A549 (cell line): ENCODE results near the gene AQP5. TPM values are rescaled to one million over a fixed set of nuclear protein-coding genes. Genes with fewer than 3 reads are reported as not detected.

Experiments used
- ATAC-seq, 2 experiments: fragments of 200-7000 bp in 1 of 2; fragments of >200 bp in 1 of 2; cut with Nextera tagmentation in 1 of 2; cut with Tn5 transposase in 1 of 2; 3 replicates each; pipeline versions ENCODE4 v1.8.0 to v1.9.1; 2018 to 2020; ENCODE audit warnings: mild to moderate bottlenecking in 1 of 2, moderate library complexity in 1 of 2
- CTCF ChIA-PET: fragments of 300-600 bp; sonication (Branson Sonifier 250); formaldehyde crosslinking; extraction: SDS; loops from one replicate; lab custom pipeline; 2021; ENCODE audit warnings: antibody characterized with exemption, inconsistent platforms; lab: Yijun Ruan, JAX
- POLR2A ChIA-PET: fragments of 350-600 bp; formaldehyde crosslinking; extraction: SDS; loops from one replicate; lab custom pipeline; 2021; ENCODE audit warnings: antibody characterized with exemption, inconsistent platforms; lab: Yijun Ruan, JAX
- DNase-seq, 2 experiments: peaks; one replicate each; pipeline versions ENCODE4 v3.0.0 to v3.0.0-alpha.2; 2011 to 2016; ENCODE audit warnings: low read depth in 1 of 2, low spot score in 1 of 2
- FAIRE-seq: peaks from 2 replicates; lab custom pipeline; 2011; peaks lifted over from hg19 to GRCh38; lab: Jason Lieb, UNC
- H3K27ac ChIP-seq, 2 experiments: fragments of >200 bp; sonication (Bioruptor Twin); formaldehyde crosslinking; 3 replicates each; pipeline ENCODE4 v1.5.1; 2016 to 2017
- H3K4me1 ChIP-seq: fragments of >200 bp; sonication (Bioruptor Twin); formaldehyde crosslinking; 3 replicates; pipeline ENCODE4 v1.6.1; 2016
- H3K4me2 ChIP-seq: fragments of >200 bp; sonication (Bioruptor Twin); formaldehyde crosslinking; 3 replicates; pipeline ENCODE4 v1.6.1; 2016
- H3K4me3 ChIP-seq: fragments of >200 bp; sonication (Bioruptor Twin); formaldehyde crosslinking; 3 replicates; pipeline ENCODE4 v1.5.1; 2016
- H3K9me3 ChIP-seq: fragments of >200 bp; sonication (Bioruptor Twin); formaldehyde crosslinking; 3 replicates; pipeline ENCODE4 v1.6.1; 2016
- CBX2 ChIP-seq: fragments of 200-600 bp; sonication (generic); IDR thresholded peaks from 2 replicates; pipeline ENCODE4 v1.6.1; 2016; ENCODE audit warnings: low read depth, mild to moderate bottlenecking, borderline replicate concordance
- EHF ChIP-seq: fragments of 250-450 bp; sonication (Bioruptor Pico); IDR thresholded peaks from 2 replicates; pipeline ENCODE4 v1.5.0; 2020; ENCODE audit warnings: mild to moderate bottlenecking
- ESRRA ChIP-seq: fragments of 150-350 bp; IDR thresholded peaks from 2 replicates; pipeline ENCODE4 v1.6.1; 2014; ENCODE audit warnings: mild to moderate bottlenecking, low read length, borderline replicate concordance
- FOSL2 ChIP-seq, 2 experiments: fragments of 450-650 bp in 1 of 2; fragments of >200 bp in 1 of 2; sonication (Bioruptor Twin) in 1 of 2; formaldehyde crosslinking; IDR thresholded peaks; 2 replicates each; pipeline versions ENCODE4 v1.5.0 to v1.6.1; 2016 to 2020; ENCODE audit warnings: mild to moderate bottlenecking in 1 of 2, moderate library complexity in 1 of 2
- HDAC2 ChIP-seq: fragments of 200-600 bp; sonication (generic); IDR thresholded peaks from 2 replicates; pipeline ENCODE4 v1.6.1; 2016
- HEYL ChIP-seq: fragments of 250-450 bp; sonication (Bioruptor Pico); IDR thresholded peaks from 2 replicates; pipeline ENCODE4 v1.8.0; 2021; ENCODE audit warnings: mild to moderate bottlenecking, moderate library complexity
- HOXA7 ChIP-seq: fragments of 250-450 bp; sonication (Bioruptor Pico); IDR thresholded peaks from 2 replicates; pipeline ENCODE4 v1.5.0; 2020; ENCODE audit warnings: mild to moderate bottlenecking, moderate library complexity
- HOXB13 ChIP-seq: fragments of 250-450 bp; sonication (Bioruptor Pico); IDR thresholded peaks from 2 replicates; pipeline ENCODE4 v1.5.0; 2020; ENCODE audit warnings: low read depth, mild to moderate bottlenecking, moderate library complexity
- POLR2A ChIP-seq: IDR thresholded peaks from 2 replicates; pipeline ENCODE4 v1.6.1; 2012; ENCODE audit warnings: mild to moderate bottlenecking, low read length
- RAD21 ChIP-seq, 2 experiments: fragments of >200 bp in 1 of 2; sonication (Bioruptor Twin) in 1 of 2; formaldehyde crosslinking in 1 of 2; IDR thresholded peaks in 1 of 2; conservative IDR thresholded peaks in 1 of 2; 2 replicates in 1 of 2; 3 replicates in 1 of 2; pipeline ENCODE4 v1.6.1; 2012 to 2018; ENCODE audit warnings: inconsistent platforms in 1 of 2
- RCOR1 ChIP-seq: fragments of 150-350 bp; IDR thresholded peaks from 2 replicates; pipeline ENCODE4 v1.6.1; 2014; ENCODE audit warnings: antibody characterized with exemption, low read length, low read depth
- RFX5 ChIP-seq: fragments of 450-650 bp; IDR thresholded peaks from 2 replicates; pipeline ENCODE4 v1.7.1; 2014; ENCODE audit warnings: antibody characterized with exemption, mild to moderate bottlenecking, moderate library complexity
- SMC3 ChIP-seq: fragments of >200 bp; sonication (Bioruptor Twin); formaldehyde crosslinking; IDR thresholded peaks from 3 replicates; pipeline ENCODE4 v1.6.1; 2018; ENCODE audit warnings: inconsistent platforms
- TFCP2L1 ChIP-seq: fragments of 250-450 bp; sonication (Bioruptor Pico); IDR thresholded peaks from 2 replicates; pipeline ENCODE4 v1.5.0; 2021; ENCODE audit warnings: mild to moderate bottlenecking
- ZC3H11A ChIP-seq: fragments of 450-650 bp; IDR thresholded peaks from 2 replicates; pipeline ENCODE4 v1.6.1; 2014; ENCODE audit warnings: antibody characterized with exemption, mild to moderate bottlenecking
- WGBS: methylation state at CpG from one replicate; pipeline ENCODE4 v1.1.6; 2017; ENCODE audit errors: missing lambda C conversion rate; 5-methylcytosine and 5-hydroxymethylcytosine counted together
- polyA plus RNA-seq, 4 experiments: library from polyadenylated mRNA; depleted of rRNA in 3 of 4; stranded (reverse); fragments of >200 nt; fragmentation: RNase III in 1 of 4; extraction: RNeasy Plus Mini Kit Qiagen cat#74134 plus additional on column Dnase treatment in 1 of 4; gene quantifications; 2 replicates in 3 of 4; 3 replicates in 1 of 4; pipeline ENCODE4 v1.2.3, GENCODE V29; 2011 to 2017
- TF ChIP-seq, protein P1 (sequence below): IDR thresholded peaks from 2 replicates; pipeline ENCODE4 v1.6.1; 2012
- TF ChIP-seq, protein P2 (sequence below): fragments of >200 bp; sonication (Bioruptor Twin); formaldehyde crosslinking; IDR thresholded peaks from 3 replicates; pipeline ENCODE4 v1.6.1; 2016
- TF ChIP-seq, protein P3 (sequence below): fragments of >200 bp; sonication (Bioruptor Twin); formaldehyde crosslinking; IDR thresholded peaks from 2 replicates; pipeline ENCODE4 v1.6.1; 2016
- TF ChIP-seq, protein P4 (sequence below): IDR thresholded peaks from 2 replicates; pipeline ENCODE4 v1.6.1; 2012; ENCODE audit warnings: low read depth, borderline replicate concordance
- TF ChIP-seq, protein P5 (sequence below): IDR thresholded peaks from 2 replicates; pipeline ENCODE4 v1.6.1; 2012
- TF ChIP-seq, protein P6 (sequence below): fragments of >200 bp; sonication (Bioruptor Twin); formaldehyde crosslinking; IDR thresholded peaks from 3 replicates; pipeline ENCODE4 v1.5.1; 2016

Gene AQP5
- polyA plus RNA-seq, 2 of the 4 experiments (the other 2 are of a cell fraction), result not detected

DNA sequence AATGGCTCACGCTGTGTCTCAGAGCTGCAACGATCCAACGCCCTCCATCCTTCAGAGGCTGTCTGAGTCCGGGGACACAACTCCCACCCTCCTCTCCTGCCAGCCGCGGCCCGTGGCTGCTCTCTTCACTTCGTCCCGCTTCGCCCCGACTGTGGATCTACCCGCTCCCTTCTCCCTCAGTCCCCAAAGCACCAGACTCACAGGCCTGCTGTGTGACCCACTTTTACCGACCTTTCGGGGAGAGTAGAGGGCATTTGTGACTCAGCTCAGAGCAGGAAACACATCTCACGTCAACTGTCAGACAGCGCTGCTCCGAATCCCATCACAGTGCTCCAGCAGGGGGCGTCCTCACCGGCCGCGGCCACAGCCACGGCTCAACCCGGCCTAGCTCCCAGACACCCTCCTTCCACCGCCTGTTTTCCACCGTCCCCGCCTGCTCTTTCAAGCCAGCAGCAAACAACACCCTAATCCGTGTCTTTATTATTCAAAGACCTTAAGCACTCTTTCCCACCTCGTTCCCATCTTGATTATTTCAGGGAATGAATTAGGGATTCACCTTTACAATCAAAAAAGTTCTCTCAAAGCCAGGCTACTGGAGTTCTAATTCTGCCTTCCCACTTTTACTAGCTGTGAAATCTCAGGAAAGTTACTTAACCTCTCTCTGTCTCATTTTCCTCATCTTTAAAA, 16.1 kb upstream of the AQP5 start:
- Histone ChIP-seq H3K27ac (peak overlapping the region; percentile 6 to 59; a peak in 3 of 6 replicates), H3K4me1 (0 out of 3 replicates have a peak, but pooled peaks cover 7% of the 10 kb centered on the region), H3K4me3 (no peak overlapping the region), H3K4me2 (peak overlapping the region; percentile 75), H3K9me3 (no peaks in the 10 kb centered on the region)
- ATAC-seq, result peak; percentile 97 to 99
- peak; percentile 86 for FAIRE-seq
- peak; percentile 82 to 93 for DNase-seq
- POLR2A ChIA-PET, result interaction anchor here (0.6 to 1.3 kb wide), 3 partner anchors 22 to 204 kb away, joined by 3 to 7 read pairs (median 3); partner anchors contain the start of gene TMBIM6
- 19% methylated on average over 28 of the region's 28 CpGs for WGBS
- TF ChIP-seq RAD21 (conservative IDR thresholded peaks at IDR 0.05 in 1 of 2, IDR thresholded peaks at IDR 0.05 in 1 of 2), result peak; percentile 54 to 55; a peak in 4 of 5 replicates
- TF ChIP-seq, protein P1, sequence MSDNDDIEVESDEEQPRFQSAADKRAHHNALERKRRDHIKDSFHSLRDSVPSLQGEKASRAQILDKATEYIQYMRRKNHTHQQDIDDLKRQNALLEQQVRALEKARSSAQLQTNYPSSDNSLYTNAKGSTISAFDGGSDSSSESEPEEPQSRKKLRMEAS, result peak; percentile 40
- TF ChIP-seq, protein P2, sequence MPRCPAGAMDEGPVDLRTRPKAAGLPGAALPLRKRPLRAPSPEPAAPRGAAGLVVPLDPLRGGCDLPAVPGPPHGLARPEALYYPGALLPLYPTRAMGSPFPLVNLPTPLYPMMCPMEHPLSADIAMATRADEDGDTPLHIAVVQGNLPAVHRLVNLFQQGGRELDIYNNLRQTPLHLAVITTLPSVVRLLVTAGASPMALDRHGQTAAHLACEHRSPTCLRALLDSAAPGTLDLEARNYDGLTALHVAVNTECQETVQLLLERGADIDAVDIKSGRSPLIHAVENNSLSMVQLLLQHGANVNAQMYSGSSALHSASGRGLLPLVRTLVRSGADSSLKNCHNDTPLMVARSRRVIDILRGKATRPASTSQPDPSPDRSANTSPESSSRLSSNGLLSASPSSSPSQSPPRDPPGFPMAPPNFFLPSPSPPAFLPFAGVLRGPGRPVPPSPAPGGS, result no peak
- TF ChIP-seq, protein P3, sequence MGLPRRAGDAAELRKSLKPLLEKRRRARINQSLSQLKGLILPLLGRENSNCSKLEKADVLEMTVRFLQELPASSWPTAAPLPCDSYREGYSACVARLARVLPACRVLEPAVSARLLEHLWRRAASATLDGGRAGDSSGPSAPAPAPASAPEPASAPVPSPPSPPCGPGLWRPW, result no peak
- no peak for TF ChIP-seq TFCP2L1 (CRISPR knock-in tag)
- TF ChIP-seq POLR2A, result no peak
- TF ChIP-seq HEYL (CRISPR knock-in tag), result no peak
- TF ChIP-seq HDAC2, result no peak
- no peak for TF ChIP-seq FOSL2 (IDR thresholded peaks at IDR 0.05)
- peak; percentile 42 for TF ChIP-seq FOSL2 (CRISPR knock-in tag; IDR thresholded peaks at IDR 0.05)
- TF ChIP-seq, protein P4, sequence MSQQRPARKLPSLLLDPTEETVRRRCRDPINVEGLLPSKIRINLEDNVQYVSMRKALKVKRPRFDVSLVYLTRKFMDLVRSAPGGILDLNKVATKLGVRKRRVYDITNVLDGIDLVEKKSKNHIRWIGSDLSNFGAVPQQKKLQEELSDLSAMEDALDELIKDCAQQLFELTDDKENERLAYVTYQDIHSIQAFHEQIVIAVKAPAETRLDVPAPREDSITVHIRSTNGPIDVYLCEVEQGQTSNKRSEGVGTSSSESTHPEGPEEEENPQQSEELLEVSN, result no peak
- peak; percentile 76 for TF ChIP-seq SMC3
- TF ChIP-seq, protein P5, sequence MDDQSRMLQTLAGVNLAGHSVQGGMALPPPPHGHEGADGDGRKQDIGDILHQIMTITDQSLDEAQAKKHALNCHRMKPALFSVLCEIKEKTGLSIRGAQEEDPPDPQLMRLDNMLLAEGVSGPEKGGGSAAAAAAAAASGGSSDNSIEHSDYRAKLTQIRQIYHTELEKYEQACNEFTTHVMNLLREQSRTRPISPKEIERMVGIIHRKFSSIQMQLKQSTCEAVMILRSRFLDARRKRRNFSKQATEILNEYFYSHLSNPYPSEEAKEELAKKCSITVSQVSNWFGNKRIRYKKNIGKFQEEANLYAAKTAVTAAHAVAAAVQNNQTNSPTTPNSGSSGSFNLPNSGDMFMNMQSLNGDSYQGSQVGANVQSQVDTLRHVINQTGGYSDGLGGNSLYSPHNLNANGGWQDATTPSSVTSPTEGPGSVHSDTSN, result no peak
- TF ChIP-seq ZC3H11A, result no peak
- no peak; the same call in 1 of the 2 replicates for TF ChIP-seq ESRRA
- TF ChIP-seq, protein P6, sequence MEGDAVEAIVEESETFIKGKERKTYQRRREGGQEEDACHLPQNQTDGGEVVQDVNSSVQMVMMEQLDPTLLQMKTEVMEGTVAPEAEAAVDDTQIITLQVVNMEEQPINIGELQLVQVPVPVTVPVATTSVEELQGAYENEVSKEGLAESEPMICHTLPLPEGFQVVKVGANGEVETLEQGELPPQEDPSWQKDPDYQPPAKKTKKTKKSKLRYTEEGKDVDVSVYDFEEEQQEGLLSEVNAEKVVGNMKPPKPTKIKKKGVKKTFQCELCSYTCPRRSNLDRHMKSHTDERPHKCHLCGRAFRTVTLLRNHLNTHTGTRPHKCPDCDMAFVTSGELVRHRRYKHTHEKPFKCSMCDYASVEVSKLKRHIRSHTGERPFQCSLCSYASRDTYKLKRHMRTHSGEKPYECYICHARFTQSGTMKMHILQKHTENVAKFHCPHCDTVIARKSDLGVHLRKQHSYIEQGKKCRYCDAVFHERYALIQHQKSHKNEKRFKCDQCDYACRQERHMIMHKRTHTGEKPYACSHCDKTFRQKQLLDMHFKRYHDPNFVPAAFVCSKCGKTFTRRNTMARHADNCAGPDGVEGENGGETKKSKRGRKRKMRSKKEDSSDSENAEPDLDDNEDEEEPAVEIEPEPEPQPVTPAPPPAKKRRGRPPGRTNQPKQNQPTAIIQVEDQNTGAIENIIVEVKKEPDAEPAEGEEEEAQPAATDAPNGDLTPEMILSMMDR, result peak; percentile 91
- no peak for TF ChIP-seq CBX2
- no peak for TF ChIP-seq EHF (CRISPR knock-in tag)
- TF ChIP-seq RCOR1, result no peak
- no peak for TF ChIP-seq RFX5
- no peak for TF ChIP-seq HOXA7 (CRISPR knock-in tag)
- no peak for TF ChIP-seq HOXB13 (CRISPR knock-in tag)
- CTCF ChIA-PET, result interaction anchor here (0.6 to 7.7 kb wide), 63 partner anchors 9 to 243 kb away, joined by 3 to 193 read pairs (median 4); partner anchors contain the start of gene AQP5
